HCT116 (cell line): ENCODE results near the gene CGRRF1.

Experiments
- CTCF ChIP-seq, 3 experiments: fragments of 200-600 bp in 1 of 3; sonication (generic) in 1 of 3; IDR thresholded peaks in 2 of 3; conservative IDR thresholded peaks in 1 of 3; 2 replicates each; pipeline ENCODE4 v1.5.1; 2012 to 2017; ENCODE audit warnings: low read depth in 2 of 3, low read length in 2 of 3, antibody characterized with exemption in 1 of 3, borderline replicate concordance in 1 of 3, control low read depth in 1 of 3, mild to moderate bottlenecking in 1 of 3, mixed read lengths in 1 of 3, mixed run types in 1 of 3, moderate library complexity in 1 of 3; ENCODE audit not compliant: insufficient read depth in 1 of 3
- REST ChIP-seq: IDR thresholded peaks from 2 replicates; pipeline ENCODE4 v1.6.1; 2012; ENCODE audit warnings: low read depth

DNA sequence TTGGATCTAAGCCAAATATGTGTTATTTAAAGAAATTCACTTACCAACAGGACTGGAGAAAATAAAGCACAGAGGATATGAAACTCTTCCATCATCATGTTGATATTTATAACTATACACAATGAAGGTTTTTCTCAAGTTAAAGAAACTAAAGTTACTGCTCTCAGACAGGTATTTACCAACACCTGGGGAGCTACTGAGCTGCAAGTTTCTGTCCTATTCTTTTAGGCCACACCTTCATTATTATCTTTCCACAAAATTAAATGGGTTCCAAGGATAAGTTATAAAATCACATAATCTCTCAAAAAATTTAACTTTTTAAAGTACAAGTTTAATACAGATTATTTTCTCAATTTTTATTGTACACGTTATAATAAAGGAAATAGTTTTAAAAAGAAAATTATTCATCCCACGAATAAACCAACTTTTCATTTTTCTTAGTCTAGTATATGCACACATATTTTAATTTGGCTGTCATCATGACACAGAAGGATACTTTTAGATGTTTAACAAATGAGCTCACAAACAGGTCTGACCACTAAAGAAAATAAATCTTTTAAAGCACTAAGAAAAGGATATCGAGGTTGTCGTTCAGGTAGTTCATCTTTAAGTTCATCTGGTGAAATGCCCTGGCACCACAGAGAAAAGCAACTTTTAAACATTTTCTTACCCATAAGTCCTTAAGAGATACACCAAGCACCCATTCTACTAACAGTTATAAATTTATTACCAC lies 28.7 kb upstream of the CGRRF1 start:
- TF ChIP-seq REST (no peak), CTCF (IDR thresholded peaks at IDR 0.05 in 2 of 3, conservative IDR thresholded peaks at IDR 0.05 in 1 of 3; ENCODE audit: borderline replicate concordance in 1 of 3, insufficient read depth in 1 of 3, low read depth in 2 of 3, low read length in 2 of 3) (no peak)
